Measurements from ENCODE around the gene ASPG.

GRCh38 chr14:104086210-104086660 is 735 bp downstream of the ASPG start:
- TF ChIP-seq, protein P1, sequence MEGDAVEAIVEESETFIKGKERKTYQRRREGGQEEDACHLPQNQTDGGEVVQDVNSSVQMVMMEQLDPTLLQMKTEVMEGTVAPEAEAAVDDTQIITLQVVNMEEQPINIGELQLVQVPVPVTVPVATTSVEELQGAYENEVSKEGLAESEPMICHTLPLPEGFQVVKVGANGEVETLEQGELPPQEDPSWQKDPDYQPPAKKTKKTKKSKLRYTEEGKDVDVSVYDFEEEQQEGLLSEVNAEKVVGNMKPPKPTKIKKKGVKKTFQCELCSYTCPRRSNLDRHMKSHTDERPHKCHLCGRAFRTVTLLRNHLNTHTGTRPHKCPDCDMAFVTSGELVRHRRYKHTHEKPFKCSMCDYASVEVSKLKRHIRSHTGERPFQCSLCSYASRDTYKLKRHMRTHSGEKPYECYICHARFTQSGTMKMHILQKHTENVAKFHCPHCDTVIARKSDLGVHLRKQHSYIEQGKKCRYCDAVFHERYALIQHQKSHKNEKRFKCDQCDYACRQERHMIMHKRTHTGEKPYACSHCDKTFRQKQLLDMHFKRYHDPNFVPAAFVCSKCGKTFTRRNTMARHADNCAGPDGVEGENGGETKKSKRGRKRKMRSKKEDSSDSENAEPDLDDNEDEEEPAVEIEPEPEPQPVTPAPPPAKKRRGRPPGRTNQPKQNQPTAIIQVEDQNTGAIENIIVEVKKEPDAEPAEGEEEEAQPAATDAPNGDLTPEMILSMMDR (IDR thresholded peaks at IDR 0.05), result no peak
- no peak for TF ChIP-seq TCF7 (CRISPR knock-in tag; IDR thresholded peaks at IDR 0.05; ENCODE audit: low read depth)
- TF ChIP-seq ZBTB21 (CRISPR knock-in tag; IDR thresholded peaks at IDR 0.05; ENCODE audit: borderline replicate concordance), result no peak
- TF ChIP-seq, protein P2, sequence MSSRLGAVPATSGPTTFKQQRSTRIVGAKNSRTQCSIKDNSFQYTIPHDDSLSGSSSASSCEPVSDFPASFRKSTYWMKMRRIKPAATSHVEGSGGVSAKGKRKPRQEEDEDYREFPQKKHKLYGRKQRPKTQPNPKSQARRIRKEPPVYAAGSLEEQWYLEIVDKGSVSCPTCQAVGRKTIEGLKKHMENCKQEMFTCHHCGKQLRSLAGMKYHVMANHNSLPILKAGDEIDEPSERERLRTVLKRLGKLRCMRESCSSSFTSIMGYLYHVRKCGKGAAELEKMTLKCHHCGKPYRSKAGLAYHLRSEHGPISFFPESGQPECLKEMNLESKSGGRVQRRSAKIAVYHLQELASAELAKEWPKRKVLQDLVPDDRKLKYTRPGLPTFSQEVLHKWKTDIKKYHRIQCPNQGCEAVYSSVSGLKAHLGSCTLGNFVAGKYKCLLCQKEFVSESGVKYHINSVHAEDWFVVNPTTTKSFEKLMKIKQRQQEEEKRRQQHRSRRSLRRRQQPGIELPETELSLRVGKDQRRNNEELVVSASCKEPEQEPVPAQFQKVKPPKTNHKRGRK (CRISPR knock-in tag; IDR thresholded peaks at IDR 0.05; ENCODE audit: borderline replicate concordance), result no peak
- no peak for TF ChIP-seq MLX (CRISPR knock-in tag; IDR thresholded peaks at IDR 0.05)
- TF ChIP-seq ZNF121 (CRISPR knock-in tag; IDR thresholded peaks at IDR 0.05), result no peak
- no peak for TF ChIP-seq ZNF423 (CRISPR knock-in tag; IDR thresholded peaks at IDR 0.05)
